ENCODE results near the gene GPATCH1. TPM values are rescaled to one million over a fixed set of nuclear protein-coding genes. Genes with fewer than 3 reads are reported as not detected.
"Not testable (repeated sequence)": the region's sequence is repeated elsewhere in the genome, so short reads cannot be mapped to it uniquely, and the experiment has no call there.

Gene GPATCH1
- polyA plus RNA-seq, 1 donor from 2014 or later = 11.5 TPM

DNA sequence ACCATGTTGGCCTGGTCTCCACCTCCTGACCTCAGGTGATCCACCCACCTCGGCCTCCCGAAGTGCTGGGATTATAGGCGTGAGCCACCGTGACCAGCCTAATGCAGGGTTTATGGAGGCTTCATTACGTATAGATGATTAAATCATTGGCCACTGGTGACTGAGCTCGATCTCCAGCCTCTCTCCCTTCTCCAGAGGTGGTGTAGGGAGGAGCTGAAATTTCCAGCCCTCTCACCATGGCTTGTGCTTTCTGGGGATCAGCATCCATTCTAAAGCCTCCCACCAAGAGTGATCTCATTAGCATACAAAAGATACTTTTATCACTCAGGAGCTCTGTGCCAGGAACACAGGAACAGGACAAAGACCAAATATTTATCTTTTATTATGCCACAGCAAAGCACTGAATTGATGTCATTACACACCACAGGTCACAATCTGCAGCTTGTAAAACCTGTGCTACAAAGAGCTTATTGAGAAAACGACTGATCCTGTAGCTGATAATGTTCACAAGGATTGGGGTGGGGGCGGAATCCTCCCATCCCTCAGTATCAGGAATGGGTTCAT lies 48.7 kb upstream of the GPATCH1 start:
- peaks cover 4% of the 10 kb centered on the region for H3K9me3 ChIP-seq (ENCODE audit: low read length)
- H3K4me2 ChIP-seq (ENCODE audit: low read length) = no peak overlapping the region
- H3K27me3 ChIP-seq (ENCODE audit: insufficient read depth, low read depth, low read length) = no peaks in the 10 kb centered on the region
- no peak overlapping the region for H3K27ac ChIP-seq (ENCODE audit: low read length)
- no peaks in the 10 kb centered on the region for H3K9me2 ChIP-seq (ENCODE audit: insufficient read depth, low read length)
- H3K79me2 ChIP-seq (replicated peaks; ENCODE audit: insufficient read depth, low read length) = no peaks in the 10 kb centered on the region
- H3K9ac ChIP-seq (ENCODE audit: low read length) = no peak overlapping the region
- TF ChIP-seq SMC3 (conservative IDR thresholded peaks at IDR 0.05; ENCODE audit: poor library complexity) = no peak
- H3F3A ChIP-seq (ENCODE audit: insufficient read depth, low read length, poor library complexity, severe bottlenecking) = no peaks in the 10 kb centered on the region
- H3K36me3 ChIP-seq (ENCODE audit: insufficient read depth, low read length) = no peaks in the 10 kb centered on the region
- H3K4me3 ChIP-seq (ENCODE audit: low read length) = no peak overlapping the region
- no peak overlapping the region for H2AFZ ChIP-seq (ENCODE audit: low read depth, low read length)
- no peaks in the 10 kb centered on the region for H4K20me1 ChIP-seq (ENCODE audit: insufficient read depth)

DNA sequence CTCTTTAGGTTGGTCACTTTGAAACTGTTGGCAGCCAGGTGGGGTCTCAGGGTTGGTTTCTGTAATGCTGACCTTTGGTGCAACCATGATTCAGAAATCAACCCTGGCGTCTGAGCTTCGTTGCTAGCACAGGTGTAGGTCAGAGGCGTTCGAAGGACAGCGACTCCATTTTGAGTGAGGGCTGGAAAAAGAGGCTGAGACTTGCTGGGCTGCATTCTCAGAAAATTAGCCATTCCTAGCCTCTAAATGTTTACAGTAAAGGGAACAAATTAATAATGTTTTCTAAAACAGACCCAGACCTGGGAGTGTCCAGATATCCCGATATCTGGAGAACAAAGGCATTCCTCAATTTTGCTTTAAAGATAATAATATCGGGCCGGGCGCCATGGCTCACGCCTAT lies 45.5 kb upstream of the GPATCH1 start:
- no peak overlapping the region for H3K9ac ChIP-seq (ENCODE audit: low read length)
- H3K9me2 ChIP-seq (ENCODE audit: insufficient read depth, low read length) = no peaks in the 10 kb centered on the region
- no peak overlapping the region for H3K27ac ChIP-seq (ENCODE audit: low read length)
- H3F3A ChIP-seq (ENCODE audit: insufficient read depth, low read length, poor library complexity, severe bottlenecking) = no peaks in the 10 kb centered on the region
- no peak overlapping the region for H3K4me2 ChIP-seq (ENCODE audit: low read length)
- H2AFZ ChIP-seq (ENCODE audit: low read depth, low read length) = no peak overlapping the region
- H3K9me3 ChIP-seq (ENCODE audit: low read length) = no peaks in the 10 kb centered on the region
- no peaks in the 10 kb centered on the region for H3K79me2 ChIP-seq (replicated peaks; ENCODE audit: insufficient read depth, low read length)
- no peaks in the 10 kb centered on the region for H3K36me3 ChIP-seq (ENCODE audit: insufficient read depth, low read length)
- H3K4me3 ChIP-seq (ENCODE audit: low read length) = no peak overlapping the region
- TF ChIP-seq CTCF (IDR thresholded peaks at IDR 0.05; ENCODE audit: poor library complexity, severe bottlenecking) (no peak), POLR2AphosphoS5 (IDR thresholded peaks at IDR 0.05) (no peak), EP300 (conservative IDR thresholded peaks at IDR 0.05; ENCODE audit: poor library complexity, severe bottlenecking) (no peak), MXI1 (conservative IDR thresholded peaks at IDR 0.05; ENCODE audit: poor library complexity, severe bottlenecking) (no peak), EZH2 (IDR thresholded peaks at IDR 0.05; ENCODE audit: borderline replicate concordance, insufficient read depth, low read length, poor library complexity, severe bottlenecking) (no peak), TAF1 (IDR thresholded peaks at IDR 0.05; ENCODE audit: low read depth) (no peak), RAD21 (conservative IDR thresholded peaks at IDR 0.05) (no peak), SMC3 (conservative IDR thresholded peaks at IDR 0.05; ENCODE audit: poor library complexity) (no peak), REST (IDR thresholded peaks at IDR 0.05; ENCODE audit: borderline replicate concordance) (no peak)
- no peaks in the 10 kb centered on the region for H3K27me3 ChIP-seq (ENCODE audit: insufficient read depth, low read depth, low read length)
- H4K20me1 ChIP-seq (ENCODE audit: insufficient read depth) = no peaks in the 10 kb centered on the region

DNA sequence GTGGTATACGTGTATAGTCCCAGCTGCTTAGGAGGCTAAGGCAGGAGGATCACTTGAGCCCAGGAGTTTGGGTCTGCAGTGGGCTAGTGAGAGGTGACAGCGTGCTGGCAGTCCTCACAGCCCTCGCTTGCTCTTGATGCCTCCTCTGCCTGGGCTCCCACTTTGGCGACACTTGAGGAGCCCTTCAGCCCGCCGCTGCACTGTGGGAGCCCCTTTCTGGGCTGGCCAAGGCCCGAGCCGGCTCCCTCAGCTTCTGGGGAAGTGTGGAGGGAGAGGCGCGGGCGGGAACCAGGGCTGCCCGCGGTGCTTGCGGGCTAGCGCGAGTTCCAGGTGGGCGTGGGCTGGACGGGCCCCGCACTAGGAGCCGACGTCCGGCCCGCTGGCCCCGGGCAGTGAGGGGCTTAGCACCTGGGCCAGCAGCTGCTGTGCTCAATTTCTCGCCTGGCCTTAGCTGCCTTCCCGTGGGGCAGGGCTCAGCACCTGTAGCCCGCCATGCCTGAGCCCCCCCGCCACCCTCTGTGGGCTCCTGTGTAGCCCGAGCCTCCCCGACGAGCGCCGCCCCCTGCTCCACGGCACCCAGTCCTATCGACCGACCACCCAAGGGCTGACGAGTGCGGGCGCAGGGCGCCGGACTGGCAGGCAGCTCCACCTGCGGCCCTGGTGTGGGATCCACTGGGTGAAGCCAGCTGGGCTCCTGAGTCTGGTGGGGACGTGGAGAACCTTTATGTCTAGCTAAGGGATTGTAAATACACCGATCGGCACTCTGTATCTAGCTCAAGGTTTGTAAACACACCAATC lies 44.4 kb upstream of the GPATCH1 start:
- H3K36me3 ChIP-seq (ENCODE audit: insufficient read depth, low read length); H3K27ac ChIP-seq (ENCODE audit: low read length); H2AFZ ChIP-seq (ENCODE audit: low read depth, low read length); H3K4me2 ChIP-seq (ENCODE audit: low read length); H3K9me3 ChIP-seq (ENCODE audit: low read length); H3K79me2 ChIP-seq (replicated peaks; ENCODE audit: insufficient read depth, low read length); H4K20me1 ChIP-seq (ENCODE audit: insufficient read depth); H3K9me2 ChIP-seq (ENCODE audit: insufficient read depth, low read length); H3K9ac ChIP-seq (ENCODE audit: low read length); H3K4me3 ChIP-seq (ENCODE audit: low read length); H3F3A ChIP-seq (ENCODE audit: insufficient read depth, low read length, poor library complexity, severe bottlenecking); H3K27me3 ChIP-seq (ENCODE audit: insufficient read depth, low read depth, low read length): not testable (repeated sequence)

DNA sequence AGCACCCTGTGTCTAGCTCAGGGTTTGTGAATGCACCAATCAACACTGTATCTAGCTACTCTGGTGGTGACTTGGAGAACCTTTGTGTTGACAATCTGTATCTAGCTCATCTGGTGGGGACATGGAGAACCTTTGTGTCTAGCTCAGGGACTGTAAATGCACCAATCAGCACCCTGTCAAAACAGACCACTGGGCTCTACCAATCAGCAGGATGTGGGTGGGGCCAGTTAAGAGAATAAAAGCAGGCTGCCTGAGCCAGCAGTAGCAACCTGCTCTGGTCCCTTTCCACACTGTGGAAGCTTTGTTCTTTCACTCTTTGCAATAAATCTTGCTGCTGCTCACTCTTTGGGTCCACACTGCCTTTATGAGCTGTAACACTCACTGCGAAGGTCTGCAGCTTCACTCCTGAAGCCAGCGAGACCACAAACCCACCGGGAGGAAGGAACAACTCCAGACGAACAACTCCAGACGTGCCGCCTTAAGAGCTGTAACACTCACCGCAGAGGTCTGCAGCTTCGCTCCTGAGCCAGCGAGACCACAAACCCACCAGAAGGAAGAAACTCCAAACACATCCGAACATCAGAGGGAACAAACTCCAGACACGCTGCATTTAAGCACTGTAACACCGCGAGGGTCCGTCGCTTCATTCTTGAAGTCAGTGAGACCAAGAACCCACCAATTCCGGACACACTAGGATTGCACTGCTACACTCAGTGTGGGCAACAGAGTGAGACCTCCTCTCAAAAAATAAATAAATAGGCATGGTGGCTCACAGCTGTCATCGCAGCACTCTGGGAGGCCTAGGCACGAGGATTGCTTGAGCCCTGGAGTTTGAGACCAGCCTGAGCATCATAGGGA lies 43.6 kb upstream of the GPATCH1 start:
- not testable (repeated sequence) for H3K27ac ChIP-seq (ENCODE audit: low read length); H2AFZ ChIP-seq (ENCODE audit: low read depth, low read length); H3K27me3 ChIP-seq (ENCODE audit: insufficient read depth, low read depth, low read length); H3K4me3 ChIP-seq (ENCODE audit: low read length); H3K9ac ChIP-seq (ENCODE audit: low read length); H3F3A ChIP-seq (ENCODE audit: insufficient read depth, low read length, poor library complexity, severe bottlenecking); H3K4me2 ChIP-seq (ENCODE audit: low read length); H3K36me3 ChIP-seq (ENCODE audit: insufficient read depth, low read length); H3K79me2 ChIP-seq (replicated peaks; ENCODE audit: insufficient read depth, low read length); H3K9me3 ChIP-seq (ENCODE audit: low read length); H4K20me1 ChIP-seq (ENCODE audit: insufficient read depth); H3K9me2 ChIP-seq (ENCODE audit: insufficient read depth, low read length)
